ENCODE data around the gene SCGB1D2.

The SCGB1D2 gene

GRCh38 chr11:62260261-62260953 lies 18.4 kb downstream of the SCGB1D2 start:
- no peak for DNase-seq (ENCODE audit: low read depth in 4 of 4, low spot score in 1 of 4)

GRCh38 chr11:62264004-62264403 lies 22.0 kb downstream of the SCGB1D2 start:
- DNase-seq (ENCODE audit: low read depth in 4 of 4, low spot score in 1 of 4): no peak

GRCh38 chr11:62266558-62266957 lies 24.5 kb downstream of the SCGB1D2 start:
- peak in 1 of 4 experiments; percentile 7 for DNase-seq (ENCODE audit: low read depth in 4 of 4, low spot score in 1 of 4)

- DNase-seq (ENCODE audit: low read depth in 4 of 4, low spot score in 1 of 4): no peak
Observed at GRCh38 chr11:62267050-62267449, 25.0 kb downstream of the SCGB1D2 start.

GRCh38 chr11:62267576-62267975 lies 25.5 kb downstream of the SCGB1D2 start:
- DNase-seq (ENCODE audit: low read depth in 4 of 4, low spot score in 1 of 4): no peak

- no peak for DNase-seq (ENCODE audit: low read depth in 4 of 4, low spot score in 1 of 4)
Observed at GRCh38 chr11:62269654-62270278, 27.7 kb downstream of the SCGB1D2 start, which contains the start of gene SCGB2A2. Gene SCGB2A2 (plus strand): TSS chr11:62270158. CDS start chr11:62270217, 59 bp downstream.

GRCh38 chr11:62273284-62273683 lies 31.2 kb downstream of the SCGB1D2 start:
- no peak for DNase-seq (ENCODE audit: low read depth in 4 of 4, low spot score in 1 of 4)

GRCh38 chr11:62273789-62274275 lies 31.8 kb downstream of the SCGB1D2 start:
- DNase-seq (ENCODE audit: low read depth in 4 of 4, low spot score in 1 of 4): no peak

GRCh38 chr11:62280452-62280851 lies 38.4 kb downstream of the SCGB1D2 start:
- DNase-seq (ENCODE audit: low read depth in 4 of 4, low spot score in 1 of 4): no peak

Data from stimulated activated CD4-positive, alpha-beta T cell treated with anti-CD3 and anti-CD28 coated beads, Interleukin-1b, Interleukin-23, amount 100 ng/mL, for 24 hours (primary cell).